CD8-positive, alpha-beta memory T cell (primary cell): ENCODE data around the gene KATNIP. TPM values are rescaled to one million over a fixed set of nuclear protein-coding genes. Genes with fewer than 3 reads are reported as not detected.

Source experiments
- CTCF ChIA-PET: fragments of 350-600 bp; sonication (Branson Sonifier 250); formaldehyde crosslinking; loops from one replicate; lab custom pipeline; 2021; ENCODE audit warnings: antibody characterized with exemption; lab: Charles Lee
- POLR2A ChIA-PET: fragments of 350-600 bp; sonication (Branson Sonifier 250); formaldehyde crosslinking; loops from one replicate; lab custom pipeline; 2021; ENCODE audit warnings: antibody characterized with exemption; lab: Charles Lee
- DNase-seq, 5 donors: peaks; one replicate each; pipeline versions ENCODE4 v3.0.0 to v3.0.0-alpha.2; 2020 to 2022; ENCODE audit warnings: mixed read lengths in 1 of 5
- H3K27ac ChIP-seq: one replicate; pipeline ENCODE4 v1.7.0; 2013; ENCODE audit warnings: low read depth, mild to moderate bottlenecking, low read length, moderate library complexity
- H3K27me3 ChIP-seq: 2 replicates; pipeline ENCODE4 v1.7.0; 2013; ENCODE audit warnings: low read length, mild to moderate bottlenecking; ENCODE audit not compliant: insufficient read depth, poor library complexity, severe bottlenecking
- H3K36me3 ChIP-seq: 2 replicates; pipeline ENCODE4 v1.7.0; 2013; ENCODE audit warnings: mild to moderate bottlenecking, low read length, moderate library complexity; ENCODE audit not compliant: insufficient read depth
- H3K4me1 ChIP-seq: 2 replicates; pipeline ENCODE4 v1.7.0; 2013; ENCODE audit warnings: mild to moderate bottlenecking, low read length, moderate library complexity; ENCODE audit not compliant: insufficient read depth
- H3K4me3 ChIP-seq: 2 replicates; pipeline ENCODE4 v1.7.0; 2013; ENCODE audit warnings: mild to moderate bottlenecking, low read length
- H3K9me3 ChIP-seq: 2 replicates; pipeline ENCODE4 v1.7.0; 2013; ENCODE audit warnings: mild to moderate bottlenecking, low read length
- H3K27ac Mint-ChIP-seq, 8 donors: one replicate each; pipeline ENCODE4 v1.8.0; 2020 to 2021; ENCODE audit warnings: mixed read lengths in 8 of 8, mild to moderate bottlenecking in 6 of 8, inconsistent platforms in 3 of 8, moderate library complexity in 3 of 8
- H3K27me3 Mint-ChIP-seq, 2 donors: one replicate each; pipeline ENCODE4 v1.8.0; 2020 to 2021; ENCODE audit warnings: mixed read lengths in 2 of 2, mild to moderate bottlenecking in 1 of 2, moderate library complexity in 1 of 2
- H3K36me3 Mint-ChIP-seq, 3 donors: one replicate each; pipeline ENCODE4 v1.8.0; 2020 to 2021; ENCODE audit warnings: mixed read lengths in 3 of 3, inconsistent platforms in 1 of 3, mild to moderate bottlenecking in 1 of 3
- H3K4me1 Mint-ChIP-seq, 3 donors: one replicate each; pipeline ENCODE4 v1.8.0; 2020 to 2021; ENCODE audit warnings: mixed read lengths in 3 of 3, inconsistent platforms in 1 of 3, mild to moderate bottlenecking in 1 of 3
- H3K4me3 Mint-ChIP-seq, 7 donors: one replicate each; pipeline ENCODE4 v1.8.0; 2020 to 2021; ENCODE audit warnings: mixed read lengths in 7 of 7, mild to moderate bottlenecking in 6 of 7, moderate library complexity in 4 of 7, inconsistent platforms in 2 of 7
- H3K9me3 Mint-ChIP-seq, 5 donors: one replicate each; pipeline ENCODE4 v1.8.0; 2020 to 2022; ENCODE audit warnings: mixed read lengths in 5 of 5, mild to moderate bottlenecking in 3 of 5, moderate library complexity in 2 of 5, inconsistent platforms in 1 of 5
- polyA plus RNA-seq: library from polyadenylated mRNA; unstranded; fragments of 300-500 nt; fragmentation: Illumina TruSeq; gene quantifications from one replicate; pipeline ENCODE4 v1.2.3, GENCODE V29; 2021
- total RNA-seq, 2 experiments: library from RNA; stranded (reverse); gene quantifications; one replicate each; pipeline ENCODE4 v1.2.3, GENCODE V29; 2021

The KATNIP gene
- total and polyA plus RNA-seq, 3 experiments from 2014 or later = 3.0 to 17.5 (median 15.1) TPM

- no peaks in the 10 kb centered on the region for H3K27me3 Mint-ChIP-seq
- CTCF ChIA-PET = no interaction called here
- H3K36me3 ChIP-seq = no peaks in the 10 kb centered on the region
- H3K27ac ChIP-seq = no peak overlapping the region
- no peak overlapping the region for H3K4me3 Mint-ChIP-seq
- no peak overlapping the region for H3K27ac Mint-ChIP-seq
- POLR2A ChIA-PET = no interaction called here
- no peaks in the 10 kb centered on the region for H3K27me3 ChIP-seq
- no peaks in the 10 kb centered on the region for H3K4me1 Mint-ChIP-seq
- no peak overlapping the region for H3K4me3 ChIP-seq
- H3K4me1 ChIP-seq = no peaks in the 10 kb centered on the region
- H3K9me3 ChIP-seq = no peaks in the 10 kb centered on the region
- H3K9me3 Mint-ChIP-seq = no peaks in the 10 kb centered on the region
- peaks cover 4 to 27% (median 8%) of the 10 kb centered on the region in 3 donors for H3K36me3 Mint-ChIP-seq
- no peak for DNase-seq
Measured at GRCh38 chr16:27572711-27573110, 22.8 kb downstream of the KATNIP start.

GRCh38 chr16:27576729-27577128, 26.8 kb downstream of the KATNIP start:
- Mint-ChIP-seq H3K36me3 (peaks cover 13 to 38% (median 17%) of the 10 kb centered on the region in 3 donors), H3K9me3 (no peaks in the 10 kb centered on the region), H3K27ac (no peak overlapping the region), H3K4me3 (no peak overlapping the region), H3K4me1 (no peaks in the 10 kb centered on the region), H3K27me3 (no peaks in the 10 kb centered on the region)
- no peak overlapping the region for H3K27ac ChIP-seq
- no peaks in the 10 kb centered on the region for H3K36me3 ChIP-seq
- no peak for DNase-seq
- H3K4me3 ChIP-seq = no peak overlapping the region
- H3K4me1 ChIP-seq = no peaks in the 10 kb centered on the region
- H3K9me3 ChIP-seq = no peaks in the 10 kb centered on the region
- no peaks in the 10 kb centered on the region for H3K27me3 ChIP-seq
- ChIA-PET CTCF (no interaction called here), POLR2A (no interaction called here)

- H3K27me3 Mint-ChIP-seq = no peaks in the 10 kb centered on the region
- ChIA-PET POLR2A (no interaction called here), CTCF (interaction anchor here (1.2 kb wide), 1 partner anchor 18 kb away, joined by 3 read pairs; no protein-coding TSS in a partner anchor)
- H3K9me3 Mint-ChIP-seq = no peaks in the 10 kb centered on the region
- peak overlapping the region in 1 of 8 donors; percentile 52 for H3K27ac Mint-ChIP-seq
- H3K36me3 Mint-ChIP-seq = peaks cover 19 to 52% (median 24%) of the 10 kb centered on the region in 3 donors
- H3K4me3 Mint-ChIP-seq = no peak overlapping the region
- no peak for DNase-seq
- Histone ChIP-seq H3K9me3 (no peaks in the 10 kb centered on the region), H3K27me3 (no peaks in the 10 kb centered on the region), H3K4me3 (no peak overlapping the region), H3K4me1 (no peaks in the 10 kb centered on the region), H3K27ac (no peak overlapping the region), H3K36me3 (no peaks in the 10 kb centered on the region)
- no peaks in the 10 kb centered on the region for H3K4me1 Mint-ChIP-seq
Measured at GRCh38 chr16:27579087-27579980, 29.4 kb downstream of the KATNIP start.

GRCh38 chr16:27582883-27583282, 32.9 kb downstream of the KATNIP start:
- no peaks in the 10 kb centered on the region for H3K4me1 Mint-ChIP-seq
- ChIA-PET POLR2A (no interaction called here), CTCF (no interaction called here)
- Histone ChIP-seq H3K4me3 (no peak overlapping the region), H3K4me1 (no peaks in the 10 kb centered on the region), H3K9me3 (no peaks in the 10 kb centered on the region), H3K27me3 (no peaks in the 10 kb centered on the region), H3K27ac (no peak overlapping the region), H3K36me3 (no peaks in the 10 kb centered on the region)
- H3K36me3 Mint-ChIP-seq = peaks cover 21 to 47% (median 25%) of the 10 kb centered on the region in 3 donors
- H3K4me3 Mint-ChIP-seq = no peak overlapping the region
- no peaks in the 10 kb centered on the region for H3K9me3 Mint-ChIP-seq
- H3K27me3 Mint-ChIP-seq = no peaks in the 10 kb centered on the region
- no peak for DNase-seq
- H3K27ac Mint-ChIP-seq = no peak overlapping the region

GRCh38 chr16:27583634-27584033, 33.7 kb downstream of the KATNIP start:
- Histone ChIP-seq H3K27me3 (no peaks in the 10 kb centered on the region), H3K4me3 (no peak overlapping the region), H3K4me1 (no peaks in the 10 kb centered on the region), H3K36me3 (no peaks in the 10 kb centered on the region), H3K27ac (no peak overlapping the region), H3K9me3 (no peaks in the 10 kb centered on the region)
- Mint-ChIP-seq H3K27me3 (no peaks in the 10 kb centered on the region), H3K36me3 (peaks cover 21 to 47% (median 25%) of the 10 kb centered on the region in 3 donors), H3K9me3 (no peaks in the 10 kb centered on the region), H3K4me1 (no peaks in the 10 kb centered on the region), H3K27ac (no peak overlapping the region), H3K4me3 (no peak overlapping the region)
- CTCF ChIA-PET = no interaction called here
- DNase-seq = no peak
- POLR2A ChIA-PET = no interaction called here

GRCh38 chr16:27585200-27585599, 35.3 kb downstream of the KATNIP start:
- no peak overlapping the region for H3K4me3 ChIP-seq
- Mint-ChIP-seq H3K4me3 (no peak overlapping the region), H3K36me3 (peaks cover 24 to 46% (median 36%) of the 10 kb centered on the region in 3 donors), H3K27me3 (no peaks in the 10 kb centered on the region), H3K4me1 (no peaks in the 10 kb centered on the region), H3K27ac (peak overlapping the region in 1 of 8 donors; percentile 47), H3K9me3 (peaks cover 0 to 2% (median 0%) of the 10 kb centered on the region in 5 donors)
- no peaks in the 10 kb centered on the region for H3K27me3 ChIP-seq
- DNase-seq = no peak
- no peaks in the 10 kb centered on the region for H3K4me1 ChIP-seq
- H3K36me3 ChIP-seq = no peaks in the 10 kb centered on the region
- ChIA-PET POLR2A (no interaction called here), CTCF (no interaction called here)
- no peaks in the 10 kb centered on the region for H3K9me3 ChIP-seq
- no peak overlapping the region for H3K27ac ChIP-seq

- no peaks in the 10 kb centered on the region for H3K4me1 Mint-ChIP-seq
- no peak for DNase-seq
- no peak overlapping the region for H3K4me3 Mint-ChIP-seq
- H3K27ac Mint-ChIP-seq = peak overlapping the region in 1 of 8 donors; percentile 77
- POLR2A ChIA-PET = no interaction called here
- no peak overlapping the region for H3K4me3 ChIP-seq
- H3K27me3 Mint-ChIP-seq = no peaks in the 10 kb centered on the region
- no peaks in the 10 kb centered on the region for H3K4me1 ChIP-seq
- H3K27ac ChIP-seq = no peak overlapping the region
- CTCF ChIA-PET = no interaction called here
- peaks cover 16 to 43% (median 36%) of the 10 kb centered on the region in 3 donors for H3K36me3 Mint-ChIP-seq
- no peaks in the 10 kb centered on the region for H3K27me3 ChIP-seq
- H3K9me3 Mint-ChIP-seq = peaks cover 0 to 2% (median 0%) of the 10 kb centered on the region in 5 donors
- no peaks in the 10 kb centered on the region for H3K9me3 ChIP-seq
- H3K36me3 ChIP-seq = no peaks in the 10 kb centered on the region
Measured at GRCh38 chr16:27586711-27587110, 36.8 kb downstream of the KATNIP start.

GRCh38 chr16:27588057-27588456, 38.1 kb downstream of the KATNIP start:
- no peaks in the 10 kb centered on the region for H3K4me1 ChIP-seq
- Mint-ChIP-seq H3K4me1 (no peaks in the 10 kb centered on the region), H3K27me3 (no peaks in the 10 kb centered on the region), H3K4me3 (no peak overlapping the region), H3K36me3 (peaks cover 18 to 41% (median 34%) of the 10 kb centered on the region in 3 donors), H3K27ac (no peak overlapping the region), H3K9me3 (peaks cover 0 to 2% (median 0%) of the 10 kb centered on the region in 5 donors)
- H3K36me3 ChIP-seq = no peaks in the 10 kb centered on the region
- POLR2A ChIA-PET = no interaction called here
- CTCF ChIA-PET = no interaction called here
- no peak overlapping the region for H3K4me3 ChIP-seq
- H3K27me3 ChIP-seq = no peaks in the 10 kb centered on the region
- H3K9me3 ChIP-seq = no peaks in the 10 kb centered on the region
- no peak overlapping the region for H3K27ac ChIP-seq
- no peak for DNase-seq
